Effector memory CD8-positive, alpha-beta T cell (primary cell): ENCODE results near the gene LRRK1.

Source experiments
- ATAC-seq: fragments of 150-1000 bp; cut with Tn5 transposase; replicated peaks from 2 replicates; pipeline ENCODE4 v1.10.0; 2021; ENCODE audit warnings: mild to moderate bottlenecking, moderate library complexity
- DNase-seq, 3 experiments: peaks; one replicate each; pipeline ENCODE4 v3.0.0; 2021
- H3K27ac Mint-ChIP-seq, 2 donors: one replicate each; pipeline ENCODE4 v1.8.0; 2022; ENCODE audit warnings: mild to moderate bottlenecking in 2 of 2, mixed read lengths in 2 of 2, moderate library complexity in 2 of 2
- H3K27me3 Mint-ChIP-seq, 2 donors: one replicate each; pipeline ENCODE4 v1.8.0; 2022; ENCODE audit warnings: mixed read lengths in 2 of 2
- H3K36me3 Mint-ChIP-seq: one replicate; pipeline ENCODE4 v1.8.0; 2022; ENCODE audit warnings: mild to moderate bottlenecking, moderate library complexity, mixed read lengths; ENCODE audit not compliant: insufficient read depth
- H3K4me1 Mint-ChIP-seq, 2 donors: one replicate each; pipeline ENCODE4 v1.8.0; 2022; ENCODE audit warnings: low read depth in 2 of 2, mixed read lengths in 2 of 2
- H3K4me3 Mint-ChIP-seq, 2 donors: one replicate each; pipeline ENCODE4 v1.8.0; 2022; ENCODE audit warnings: mild to moderate bottlenecking in 2 of 2, mixed read lengths in 2 of 2, moderate library complexity in 2 of 2
- H3K9me3 Mint-ChIP-seq, 2 donors: one replicate each; pipeline ENCODE4 v1.8.0; 2022; ENCODE audit warnings: mixed read lengths in 2 of 2

Gene LRRK1

DNA sequence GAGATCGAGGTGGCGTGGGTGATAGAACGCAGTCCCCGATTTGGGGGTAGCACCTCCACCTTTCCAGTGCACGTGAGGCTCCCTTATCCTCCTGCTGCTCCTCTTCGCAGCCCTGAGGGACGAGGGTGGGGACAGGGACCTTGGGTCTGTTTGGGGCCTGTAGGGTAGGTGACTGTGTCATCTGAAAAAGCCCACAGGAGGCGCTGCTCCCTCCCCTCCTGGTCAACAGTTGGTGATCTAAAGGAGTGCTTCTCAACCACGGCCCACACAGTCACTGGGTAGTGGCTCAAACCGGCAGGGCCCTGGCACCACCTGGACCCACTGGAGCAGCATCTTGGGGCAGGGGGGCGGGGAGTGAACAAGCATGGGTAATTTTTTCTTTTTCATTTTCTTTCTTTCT lies 7.1 kb downstream of the LRRK1 start:
- Mint-ChIP-seq H3K9me3 (no peaks in the 10 kb centered on the region), H3K27ac (no peak overlapping the region), H3K4me1 (no peaks in the 10 kb centered on the region), H3K4me3 (no peak overlapping the region), H3K36me3 (no peaks in the 10 kb centered on the region), H3K27me3 (peaks cover 44 to 65% of the 10 kb centered on the region in 2 donors)
- DNase-seq (no peak), ATAC-seq (no peak)

DNA sequence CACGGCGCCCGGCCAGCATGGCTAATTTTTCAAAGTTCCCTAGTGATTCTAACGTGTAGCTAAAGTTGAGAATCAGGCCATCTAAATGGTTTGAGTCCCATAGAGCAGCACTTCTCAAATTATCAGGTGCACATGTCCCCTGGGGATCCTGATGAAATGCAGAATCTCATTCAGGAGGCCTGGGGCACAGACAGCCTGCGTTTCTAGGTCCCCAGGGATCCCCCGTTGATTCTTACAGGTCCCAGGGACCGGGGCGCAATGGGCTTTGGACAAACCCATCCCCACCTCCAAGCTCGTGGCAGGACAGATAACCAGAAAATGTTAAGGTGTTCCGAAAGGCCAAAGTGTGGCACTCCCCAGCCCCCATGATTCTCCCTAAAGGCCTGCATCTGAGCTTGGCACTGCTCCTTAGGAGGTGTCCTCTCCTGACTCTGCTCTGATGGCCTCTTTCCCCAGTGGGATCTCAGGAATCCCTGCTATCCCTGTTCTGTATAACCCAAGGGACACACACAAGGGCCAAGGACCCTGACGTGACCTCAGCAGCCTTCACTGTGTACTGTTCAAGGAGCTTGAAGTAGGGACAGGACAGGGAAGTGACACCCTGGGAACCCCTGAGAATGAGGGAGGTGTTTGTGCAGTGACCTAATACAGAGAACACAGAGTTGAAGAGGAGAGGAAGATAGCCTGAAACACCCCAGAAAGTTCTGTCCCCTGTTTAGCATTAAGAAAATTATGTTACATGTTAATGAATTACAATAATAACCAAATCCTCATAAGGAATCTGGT lies 8.0 kb downstream of the LRRK1 start:
- Mint-ChIP-seq H3K9me3 (no peaks in the 10 kb centered on the region), H3K36me3 (no peaks in the 10 kb centered on the region), H3K4me3 (no peak overlapping the region), H3K27ac (no peak overlapping the region), H3K4me1 (no peaks in the 10 kb centered on the region), H3K27me3 (peaks cover 40 to 65% of the 10 kb centered on the region in 2 donors)
- ATAC-seq, result no peak
- DNase-seq, result no peak

DNA sequence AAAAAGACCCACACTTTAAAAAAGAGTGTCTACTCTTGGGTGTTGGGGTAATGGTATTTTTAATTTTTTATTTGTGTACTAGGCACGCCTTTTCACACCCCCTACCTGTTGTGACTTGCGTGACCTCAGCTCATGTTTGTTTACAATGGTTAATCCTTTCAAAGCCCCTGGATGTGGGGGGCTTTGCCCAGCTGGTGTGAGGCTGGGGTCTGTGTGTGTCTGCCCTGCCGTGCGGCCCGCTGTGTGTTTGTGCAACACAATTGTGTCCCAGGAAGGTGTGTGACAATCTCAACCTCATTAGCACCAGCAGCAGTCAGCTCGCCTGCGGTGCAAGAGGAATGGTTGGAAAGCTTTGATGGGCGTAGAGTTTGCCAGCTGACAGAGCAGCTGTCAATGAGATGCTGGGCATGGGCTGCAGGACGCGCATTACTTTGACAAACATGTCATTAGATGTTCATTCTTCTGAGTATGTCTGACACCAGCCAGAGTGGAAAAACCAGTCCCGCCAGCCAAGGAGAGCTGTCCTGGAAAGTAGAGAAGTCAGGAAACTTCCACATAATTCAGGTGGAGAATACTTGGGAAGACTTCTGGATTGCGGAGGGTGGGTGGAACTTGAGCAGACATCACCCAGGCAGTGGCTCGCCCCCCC lies 9.6 kb downstream of the LRRK1 start:
- Mint-ChIP-seq H3K4me1 (no peaks in the 10 kb centered on the region), H3K27me3 (peaks cover 34 to 65% of the 10 kb centered on the region in 2 donors)

DNA sequence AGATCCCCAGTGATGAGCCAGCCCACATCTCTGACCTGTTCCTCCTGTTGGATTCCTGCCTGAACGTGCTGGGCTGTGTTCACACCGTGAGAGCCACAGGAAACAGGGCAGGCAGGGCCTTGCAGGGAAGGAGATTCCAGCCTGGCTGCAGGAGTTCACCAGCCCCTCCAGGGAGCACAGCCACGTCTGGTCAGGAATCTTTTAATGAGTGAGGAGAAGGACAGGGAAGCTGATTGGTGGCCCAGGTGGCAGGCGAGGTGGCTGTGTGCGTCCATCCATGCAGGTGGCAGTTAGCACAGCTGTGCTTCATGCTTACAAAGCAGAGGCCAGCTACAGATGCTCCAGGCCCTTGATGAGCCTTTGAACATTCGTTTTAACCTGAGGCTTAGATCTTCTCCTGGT lies 10.5 kb downstream of the LRRK1 start:
- Mint-ChIP-seq H3K36me3 (no peaks in the 10 kb centered on the region), H3K9me3 (no peaks in the 10 kb centered on the region), H3K4me3 (no peak overlapping the region), H3K4me1 (no peaks in the 10 kb centered on the region), H3K27me3 (peaks cover 28 to 57% of the 10 kb centered on the region in 2 donors), H3K27ac (no peak overlapping the region)
- DNase-seq (no peak), ATAC-seq (no peak)

More for the DNA sequence above, 9.6 kb downstream of the LRRK1 start:
- no peak for DNase-seq
- no peak overlapping the region for H3K27ac Mint-ChIP-seq
- H3K4me3 Mint-ChIP-seq, result no peak overlapping the region
- ATAC-seq, result no peak
- no peaks in the 10 kb centered on the region for H3K9me3 Mint-ChIP-seq
- no peaks in the 10 kb centered on the region for H3K36me3 Mint-ChIP-seq

DNA sequence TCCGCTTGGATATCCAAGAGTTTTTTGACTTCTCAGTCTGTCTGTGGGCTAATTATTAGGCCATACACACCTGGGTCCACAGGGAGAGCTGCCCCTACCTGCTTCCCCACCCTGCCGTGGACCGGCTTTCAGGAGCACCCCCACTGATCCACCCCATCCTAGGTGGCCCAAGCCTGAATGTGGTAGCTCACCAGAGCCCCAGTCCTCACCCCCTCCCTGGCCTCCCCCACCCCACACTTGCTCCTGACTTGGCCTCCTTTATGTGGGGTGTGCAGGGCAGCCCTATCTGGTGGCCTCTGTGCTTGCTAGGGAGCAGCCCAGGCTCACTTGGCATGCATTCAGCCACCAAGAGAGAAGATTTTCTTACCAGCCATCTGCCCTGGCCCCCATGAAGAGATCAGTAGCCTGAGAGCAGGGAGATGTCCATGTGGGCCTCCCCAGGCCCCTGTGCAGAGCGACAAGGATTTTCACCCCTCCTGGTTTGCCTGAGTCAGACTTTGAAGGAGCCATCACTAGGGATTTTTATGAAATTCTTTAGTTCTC lies 11.2 kb downstream of the LRRK1 start:
- no peak for ATAC-seq
- no peak overlapping the region for H3K27ac Mint-ChIP-seq
- peaks cover 34 to 56% of the 10 kb centered on the region in 2 donors for H3K27me3 Mint-ChIP-seq
- H3K4me3 Mint-ChIP-seq, result no peak overlapping the region
- no peak for DNase-seq
- no peaks in the 10 kb centered on the region for H3K9me3 Mint-ChIP-seq
- no peaks in the 10 kb centered on the region for H3K4me1 Mint-ChIP-seq
- no peaks in the 10 kb centered on the region for H3K36me3 Mint-ChIP-seq

DNA sequence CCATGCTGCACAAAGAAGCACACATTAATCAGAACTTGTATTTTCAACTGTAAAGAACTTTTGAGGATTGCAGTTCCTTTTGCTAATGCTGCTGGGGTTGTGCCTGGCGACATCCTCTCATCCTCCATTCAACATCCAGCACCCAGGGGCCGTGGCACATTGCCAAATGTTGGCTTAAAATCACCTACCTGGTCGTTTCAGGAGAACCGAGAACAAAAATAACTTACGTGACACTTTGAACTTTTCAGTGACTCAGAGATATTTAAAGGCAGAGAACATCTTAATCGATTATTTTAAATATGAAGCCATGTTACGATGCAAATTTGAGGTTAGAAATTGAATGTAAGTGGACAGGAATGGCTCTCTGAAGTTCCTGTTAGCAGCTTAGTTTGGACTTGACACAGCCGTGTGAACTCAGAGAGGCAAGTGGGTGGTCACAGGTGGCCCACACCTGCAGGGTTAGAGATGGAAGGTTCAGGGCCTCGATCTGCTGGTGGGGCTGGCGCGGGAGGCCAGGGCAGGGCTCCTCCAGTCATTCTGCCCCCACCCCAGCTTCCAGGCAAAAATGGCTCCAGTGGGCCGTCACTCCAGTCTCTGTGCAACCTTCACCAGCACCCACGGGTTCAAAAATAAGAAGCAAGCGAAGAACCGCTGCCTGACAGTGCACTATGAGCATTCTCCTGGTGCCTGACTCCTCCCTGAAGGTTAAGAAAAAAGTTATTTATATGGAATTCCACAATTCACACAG lies 12.2 kb downstream of the LRRK1 start:
- Mint-ChIP-seq H3K36me3 (no peaks in the 10 kb centered on the region), H3K9me3 (no peaks in the 10 kb centered on the region), H3K4me1 (no peaks in the 10 kb centered on the region), H3K27ac (no peak overlapping the region), H3K27me3 (peaks cover 34 to 47% of the 10 kb centered on the region in 2 donors), H3K4me3 (no peak overlapping the region)
- DNase-seq, result no peak
- no peak for ATAC-seq

DNA sequence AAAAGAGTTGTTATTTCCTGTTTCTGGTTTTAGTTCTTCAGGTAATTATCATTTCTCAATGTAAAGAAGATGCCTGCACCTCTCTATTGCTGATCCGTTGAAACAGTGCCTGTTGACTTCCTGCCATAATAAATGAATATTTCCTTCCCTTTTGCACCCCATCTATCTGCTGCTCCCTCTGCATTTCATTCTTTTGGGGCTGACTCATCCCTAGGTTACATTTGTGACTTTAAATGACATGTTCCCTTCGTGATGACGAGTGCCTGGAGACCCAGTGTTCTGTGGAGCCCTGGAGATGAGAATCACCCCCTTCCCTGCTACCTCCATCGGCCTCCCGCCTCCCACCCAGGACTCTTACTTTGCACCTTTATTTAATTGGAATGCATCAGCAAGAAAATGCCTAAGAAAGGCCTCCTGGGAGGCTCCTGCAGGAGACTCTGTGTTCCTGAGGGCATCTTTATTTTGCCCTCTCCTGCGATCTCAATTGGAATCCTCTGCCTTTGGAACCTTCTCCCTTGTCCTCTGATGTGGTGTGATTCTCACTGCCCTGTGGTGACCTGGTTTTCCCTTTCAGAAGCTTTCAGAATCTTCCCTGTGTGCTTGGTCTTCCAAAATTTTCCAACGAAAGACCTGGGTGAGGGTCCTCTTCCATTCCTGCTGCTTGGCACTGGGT lies 13.7 kb downstream of the LRRK1 start:
- Mint-ChIP-seq H3K27ac (no peak overlapping the region), H3K36me3 (no peaks in the 10 kb centered on the region), H3K4me1 (no peaks in the 10 kb centered on the region), H3K27me3 (peaks cover 34 to 46% of the 10 kb centered on the region in 2 donors), H3K9me3 (no peaks in the 10 kb centered on the region), H3K4me3 (no peak overlapping the region)
- ATAC-seq (no peak), DNase-seq (no peak)

DNA sequence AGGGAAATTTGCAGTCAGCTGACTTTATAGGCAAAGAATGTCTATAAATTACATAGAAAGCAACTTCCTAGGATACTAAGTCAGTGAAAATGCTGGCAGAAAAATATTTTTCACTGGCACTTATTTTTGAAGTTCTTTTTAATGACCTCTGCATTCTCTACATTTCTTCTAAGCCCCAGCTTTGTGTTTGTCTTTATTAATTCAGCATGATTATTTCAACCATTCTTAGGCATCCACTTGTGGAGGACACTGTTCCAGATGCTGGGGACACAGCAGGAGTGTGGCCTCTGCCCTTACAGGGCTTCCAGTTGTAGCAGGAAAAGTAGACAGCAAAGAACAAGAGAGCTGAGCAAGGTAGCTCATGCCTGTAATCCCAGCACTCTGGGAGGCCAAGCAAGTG lies 15.0 kb downstream of the LRRK1 start:
- Mint-ChIP-seq H3K36me3 (no peaks in the 10 kb centered on the region), H3K27ac (no peak overlapping the region), H3K4me1 (no peaks in the 10 kb centered on the region), H3K4me3 (no peak overlapping the region), H3K27me3 (peaks cover 22 to 34% of the 10 kb centered on the region in 2 donors), H3K9me3 (no peaks in the 10 kb centered on the region)
- no peak for ATAC-seq
- DNase-seq, result no peak

DNA sequence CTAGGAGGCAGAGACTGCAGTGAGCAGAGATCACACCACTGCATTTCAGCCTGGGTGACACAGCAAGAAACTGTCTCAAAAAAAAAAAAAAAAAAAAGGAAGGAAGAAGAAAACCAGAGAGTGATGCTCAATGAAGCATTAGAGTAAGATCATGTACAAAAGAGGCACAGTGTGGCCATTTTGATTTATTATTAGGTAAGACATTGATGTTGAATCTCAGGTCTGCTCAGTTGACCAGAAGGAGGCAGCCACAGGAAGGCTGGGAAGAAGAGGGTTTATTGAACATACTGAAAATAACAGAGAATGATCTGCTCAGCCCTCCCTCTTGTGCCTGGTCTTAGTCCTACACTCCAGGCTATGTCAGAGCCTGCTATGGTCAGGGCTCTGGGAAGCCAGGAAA lies 15.6 kb downstream of the LRRK1 start:
- DNase-seq, result no peak
- Mint-ChIP-seq H3K36me3 (no peaks in the 10 kb centered on the region), H3K27ac (no peak overlapping the region), H3K27me3 (peaks cover 17 to 32% of the 10 kb centered on the region in 2 donors), H3K9me3 (no peaks in the 10 kb centered on the region), H3K4me3 (no peak overlapping the region), H3K4me1 (no peaks in the 10 kb centered on the region)
- ATAC-seq, result no peak

DNA sequence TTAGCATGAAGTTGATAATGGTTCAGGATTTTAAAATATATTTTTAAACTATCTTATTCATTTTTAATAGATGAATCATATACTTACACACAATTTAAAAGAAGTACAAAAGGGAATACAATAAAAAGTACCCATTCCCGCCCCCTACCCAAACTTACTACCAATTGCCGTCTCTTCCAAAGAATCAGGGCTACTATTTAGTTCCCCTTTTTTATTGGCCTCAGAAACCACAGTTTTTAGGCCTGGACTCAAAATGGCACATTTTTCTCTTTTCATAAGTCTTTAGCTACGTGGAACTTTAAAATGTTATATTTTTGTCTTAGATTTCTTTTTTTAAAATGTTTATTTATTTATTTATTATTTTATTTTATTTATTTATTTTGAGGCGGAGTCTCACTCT lies 18.0 kb downstream of the LRRK1 start:
- no peaks in the 10 kb centered on the region for H3K9me3 Mint-ChIP-seq
- peaks cover 6 to 16% of the 10 kb centered on the region in 2 donors for H3K27me3 Mint-ChIP-seq
- H3K4me3 Mint-ChIP-seq, result no peak overlapping the region
- H3K27ac Mint-ChIP-seq, result no peak overlapping the region
- H3K36me3 Mint-ChIP-seq, result no peaks in the 10 kb centered on the region
- H3K4me1 Mint-ChIP-seq, result no peaks in the 10 kb centered on the region
- ATAC-seq (no peak), DNase-seq (no peak)

DNA sequence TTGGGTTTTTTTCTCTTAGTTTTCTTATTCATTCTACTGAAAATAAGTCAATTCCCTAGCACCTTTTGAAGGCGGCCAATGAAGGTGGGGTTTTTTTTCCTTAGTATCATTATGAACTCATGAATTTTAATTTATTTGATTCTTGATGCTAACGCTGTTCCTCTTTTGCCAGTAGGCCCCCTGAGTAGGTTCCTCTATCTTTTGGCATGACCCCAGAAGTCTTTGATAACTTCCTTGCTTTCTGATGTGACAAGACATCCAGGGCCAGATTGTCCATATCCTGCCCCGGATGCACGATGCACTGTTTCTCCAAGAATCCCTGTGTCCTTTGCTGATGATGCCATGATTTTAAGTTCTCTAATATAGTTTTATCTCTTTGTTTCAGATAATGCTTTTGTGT lies 20.6 kb downstream of the LRRK1 start:
- ATAC-seq, result no peak

DNA sequence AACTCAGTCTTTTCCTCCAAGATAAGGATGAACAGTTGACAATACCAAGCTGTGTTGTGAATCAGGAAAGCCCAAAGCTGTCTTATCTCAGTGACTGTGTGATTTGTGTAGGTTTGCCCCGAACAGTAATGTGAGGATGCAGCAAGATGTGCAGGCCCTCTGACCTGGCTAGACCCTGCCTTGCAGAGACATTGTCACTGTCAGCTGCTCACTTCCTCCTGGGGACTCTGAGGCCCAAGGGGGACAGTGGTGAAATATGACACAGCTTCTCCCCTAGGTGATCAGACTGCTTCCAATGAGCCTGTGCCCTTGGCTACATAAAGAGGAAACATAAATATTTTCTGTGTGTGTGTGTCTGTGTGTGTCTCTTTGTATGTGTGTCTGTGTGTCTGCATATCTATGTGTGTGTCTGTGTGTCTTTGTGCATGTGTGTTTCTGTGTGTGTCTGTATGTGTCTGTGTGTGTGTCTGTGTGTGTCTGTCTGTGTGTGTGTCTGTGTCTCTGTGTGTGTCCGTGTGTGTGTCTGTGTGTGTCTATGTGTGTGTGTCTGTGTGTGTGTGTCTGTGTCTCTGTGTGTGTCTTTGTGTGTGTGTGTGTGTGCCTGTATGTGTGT lies 21.7 kb downstream of the LRRK1 start:
- Mint-ChIP-seq H3K27me3 (no peaks in the 10 kb centered on the region), H3K27ac (no peak overlapping the region), H3K9me3 (no peaks in the 10 kb centered on the region), H3K4me3 (no peak overlapping the region), H3K36me3 (no peaks in the 10 kb centered on the region), H3K4me1 (no peaks in the 10 kb centered on the region)
- ATAC-seq, result peak; percentile 39
- DNase-seq, result no peak

More for the DNA sequence above, 20.6 kb downstream of the LRRK1 start:
- H3K4me3 Mint-ChIP-seq, result no peak overlapping the region
- no peak overlapping the region for H3K27ac Mint-ChIP-seq
- H3K4me1 Mint-ChIP-seq, result no peaks in the 10 kb centered on the region
- DNase-seq, result no peak
- no peaks in the 10 kb centered on the region for H3K36me3 Mint-ChIP-seq
- H3K9me3 Mint-ChIP-seq, result no peaks in the 10 kb centered on the region
- peaks cover 0 to 6% of the 10 kb centered on the region in 2 donors for H3K27me3 Mint-ChIP-seq

DNA sequence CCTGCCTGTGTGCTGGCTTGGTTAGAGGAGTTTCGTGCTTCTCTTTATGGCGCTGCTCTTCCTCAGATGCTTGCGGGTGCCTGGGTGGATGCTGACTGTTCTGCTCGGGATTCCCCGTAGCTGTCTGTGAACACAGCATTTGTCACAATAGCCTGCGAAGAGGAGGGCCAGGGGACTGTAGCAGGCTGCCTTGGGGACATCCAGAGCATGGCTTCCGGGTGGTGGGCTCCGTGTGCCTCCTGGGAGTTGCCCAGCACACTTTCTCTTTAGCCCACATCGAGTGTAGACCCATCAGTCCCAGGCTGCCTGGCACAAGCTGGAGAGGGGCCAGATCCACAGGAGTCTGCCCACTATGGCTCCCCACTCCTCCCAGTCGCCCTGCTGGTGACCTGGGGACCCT lies 22.4 kb downstream of the LRRK1 start:
- ATAC-seq (no peak), DNase-seq (no peak)
- Mint-ChIP-seq H3K4me1 (no peaks in the 10 kb centered on the region), H3K36me3 (no peaks in the 10 kb centered on the region), H3K4me3 (no peak overlapping the region), H3K27ac (no peak overlapping the region), H3K9me3 (no peaks in the 10 kb centered on the region), H3K27me3 (no peaks in the 10 kb centered on the region)
